HepG2 (cell line): ENCODE data around the gene TOB2. TPM values are rescaled to one million over a fixed set of nuclear protein-coding genes. Genes with fewer than 3 reads are reported as not detected.

Source experiments
- CHCHD3 ChIP-seq: sonication (generic); formaldehyde crosslinking; IDR thresholded peaks from 2 replicates; pipeline ENCODE4 v1.8.0; 2022; ENCODE audit warnings: mild to moderate bottlenecking, missing genetic modification reagents, moderate library complexity
- HHEX ChIP-seq: IDR thresholded peaks from 2 replicates; pipeline ENCODE4 v1.6.1; 2016; ENCODE audit warnings: control low read depth
- KDM5B ChIP-seq: sonication (generic); formaldehyde crosslinking; IDR thresholded peaks from 2 replicates; pipeline ENCODE4 v1.4.0; 2020; ENCODE audit warnings: missing genetic modification reagents, mild to moderate bottlenecking, borderline replicate concordance
- POLR2AphosphoS5 ChIP-seq: IDR thresholded peaks from 2 replicates; pipeline ENCODE4 v1.6.1; 2012; ENCODE audit warnings: low read depth, low read length
- SMAD3 ChIP-seq: sonication (generic); formaldehyde crosslinking; IDR thresholded peaks from 2 replicates; pipeline ENCODE4 v1.4.0; 2020; ENCODE audit warnings: missing genetic modification reagents
- ZBTB3 ChIP-seq: sonication (generic); formaldehyde crosslinking; IDR thresholded peaks from 2 replicates; pipeline ENCODE4 v1.4.0; 2020; ENCODE audit warnings: low read depth, mild to moderate bottlenecking, moderate library complexity, missing genetic modification reagents, borderline replicate concordance
- ZBTB7A ChIP-seq: sonication (generic); formaldehyde crosslinking; IDR thresholded peaks from 2 replicates; pipeline ENCODE4 v1.8.0; 2022; ENCODE audit warnings: mild to moderate bottlenecking, missing genetic modification reagents
- ZFP82 ChIP-seq: sonication (generic); formaldehyde crosslinking; IDR thresholded peaks from 2 replicates; pipeline ENCODE4 v1.5.1; 2020; ENCODE audit warnings: mild to moderate bottlenecking, missing genetic modification reagents, borderline replicate concordance
- ZNF563 ChIP-seq: sonication (generic); formaldehyde crosslinking; IDR thresholded peaks from 2 replicates; pipeline ENCODE4 v1.8.0; 2022; ENCODE audit warnings: mild to moderate bottlenecking, moderate library complexity, missing genetic modification reagents
- ZNF629 ChIP-seq: sonication (generic); formaldehyde crosslinking; conservative IDR thresholded peaks from 2 replicates; pipeline ENCODE4 v1.5.0; 2020; ENCODE audit warnings: missing genetic modification reagents
- ZNF674 ChIP-seq: sonication (generic); formaldehyde crosslinking; IDR thresholded peaks from 2 replicates; pipeline ENCODE4 v1.5.0; 2020; ENCODE audit warnings: low read depth, mild to moderate bottlenecking, missing genetic modification reagents
- ZNF704 ChIP-seq: sonication (generic); formaldehyde crosslinking; IDR thresholded peaks from 2 replicates; pipeline ENCODE4 v1.8.1; 2023; ENCODE audit warnings: mild to moderate bottlenecking, inconsistent platforms, moderate library complexity, missing genetic modification reagents, borderline replicate concordance
- ZNF768 ChIP-seq: sonication (generic); formaldehyde crosslinking; IDR thresholded peaks from 2 replicates; pipeline ENCODE4 v1.4.0; 2020; ENCODE audit warnings: missing genetic modification reagents
- ZNF782 ChIP-seq: sonication (generic); formaldehyde crosslinking; IDR thresholded peaks from 2 replicates; pipeline ENCODE4 v1.4.0; 2020; ENCODE audit warnings: missing genetic modification reagents, mild to moderate bottlenecking, borderline replicate concordance
- polyA plus RNA-seq, 8 experiments: library from polyadenylated mRNA; depleted of rRNA in 3 of 8; stranded (reverse) in 7 of 8; unstranded in 1 of 8; fragments of >200 nt; fragmentation: Illumina TruSeq in 4 of 8; extraction: Trizol in 4 of 8; gene quantifications; 2 replicates each; pipeline versions ENCODE4 v1.2.1 to v1.2.3, GENCODE V29; 2011 to 2016; ENCODE audit warnings: low read depth in 4 of 8, missing spikeins in 1 of 8, mixed read lengths in 1 of 8; ENCODE audit not compliant: insufficient read depth in 1 of 8
- total RNA-seq, 5 experiments: library from RNA; depleted of rRNA; stranded (reverse); fragments of >200 nt; fragmentation: Illumina TruSeq; extraction: Trizol; gene quantifications; 2 replicates each; pipeline ENCODE4 v1.2.3, GENCODE V29; 2016; ENCODE audit warnings: low read depth in 1 of 5
- TF ChIP-seq, protein P1 (sequence below): sonication (generic); formaldehyde crosslinking; IDR thresholded peaks from 2 replicates; pipeline ENCODE4 v1.4.0; 2020; ENCODE audit warnings: low read depth, mild to moderate bottlenecking, missing genetic modification reagents
- TF ChIP-seq, protein P2 (sequence below), 2 experiments: sonication (generic) in 1 of 2; formaldehyde crosslinking in 1 of 2; IDR thresholded peaks; 2 replicates each; pipeline versions ENCODE4 v1.4.0 to v1.6.1; 2018 to 2020; ENCODE audit warnings: missing genetic modification reagents in 2 of 2, borderline replicate concordance in 1 of 2, low read depth in 1 of 2, mild to moderate bottlenecking in 1 of 2, missing biosample characterization in 1 of 2
- TF ChIP-seq, protein P3 (sequence below): IDR thresholded peaks from 2 replicates; pipeline ENCODE4 v1.6.1; 2016; ENCODE audit warnings: missing compliant biosample characterization, missing genetic modification reagents, borderline replicate concordance
- TF ChIP-seq, protein P4 (sequence below): sonication (generic); formaldehyde crosslinking; IDR thresholded peaks from 2 replicates; pipeline ENCODE4 v1.5.0; 2020; ENCODE audit warnings: missing genetic modification reagents
- TF ChIP-seq, protein P5 (sequence below): sonication (generic); formaldehyde crosslinking; IDR thresholded peaks from 2 replicates; pipeline ENCODE4 v1.5.1; 2020; ENCODE audit warnings: missing genetic modification reagents, mild to moderate bottlenecking, borderline replicate concordance

Gene TOB2
- total and polyA plus RNA-seq, 2 of the 13 experiments (the other 11 are each of a cell fraction or from before 2014, with no cell fraction given), result 12.2 to 13.7 TPM

DNA sequence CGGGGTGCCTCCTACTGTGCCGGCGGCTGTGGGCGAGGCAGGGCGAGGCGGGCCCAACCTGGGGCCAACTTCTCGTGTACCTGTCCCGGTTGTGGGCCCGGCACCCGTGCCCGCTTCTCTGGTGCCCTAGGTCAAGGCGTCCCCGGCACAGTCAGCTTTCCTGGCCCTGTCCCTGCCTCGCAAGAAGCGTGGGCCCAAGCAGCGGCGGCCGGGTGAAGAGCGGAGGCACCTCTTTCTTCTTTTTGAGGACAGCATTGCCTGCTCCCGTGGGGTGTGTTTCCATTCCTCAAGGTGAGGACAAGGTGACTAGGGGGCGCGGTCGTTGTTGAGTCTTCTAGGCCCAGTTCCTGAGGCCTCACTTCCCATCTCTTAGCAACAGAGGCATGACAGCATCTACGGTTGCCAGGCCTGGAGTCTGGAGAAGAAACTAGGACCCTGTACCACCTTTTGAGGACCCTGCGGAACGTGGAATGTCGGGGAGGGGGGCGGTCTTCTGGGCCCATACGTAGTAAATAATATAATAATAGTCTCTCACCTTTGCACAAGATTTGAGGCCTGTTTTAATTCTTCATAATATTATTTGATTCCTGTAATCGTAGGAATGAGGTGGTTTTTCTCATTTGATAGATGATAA, 22.7 kb upstream of the TOB2 start (continued):
- TF ChIP-seq, protein P1, sequence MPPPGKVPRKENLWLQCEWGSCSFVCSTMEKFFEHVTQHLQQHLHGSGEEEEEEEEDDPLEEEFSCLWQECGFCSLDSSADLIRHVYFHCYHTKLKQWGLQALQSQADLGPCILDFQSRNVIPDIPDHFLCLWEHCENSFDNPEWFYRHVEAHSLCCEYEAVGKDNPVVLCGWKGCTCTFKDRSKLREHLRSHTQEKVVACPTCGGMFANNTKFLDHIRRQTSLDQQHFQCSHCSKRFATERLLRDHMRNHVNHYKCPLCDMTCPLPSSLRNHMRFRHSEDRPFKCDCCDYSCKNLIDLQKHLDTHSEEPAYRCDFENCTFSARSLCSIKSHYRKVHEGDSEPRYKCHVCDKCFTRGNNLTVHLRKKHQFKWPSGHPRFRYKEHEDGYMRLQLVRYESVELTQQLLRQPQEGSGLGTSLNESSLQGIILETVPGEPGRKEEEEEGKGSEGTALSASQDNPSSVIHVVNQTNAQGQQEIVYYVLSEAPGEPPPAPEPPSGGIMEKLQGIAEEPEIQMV (CRISPR knock-in tag), result 0 out of 2 replicates have a peak, but pooled peaks have one; percentile 34
- TF ChIP-seq, protein P2, sequence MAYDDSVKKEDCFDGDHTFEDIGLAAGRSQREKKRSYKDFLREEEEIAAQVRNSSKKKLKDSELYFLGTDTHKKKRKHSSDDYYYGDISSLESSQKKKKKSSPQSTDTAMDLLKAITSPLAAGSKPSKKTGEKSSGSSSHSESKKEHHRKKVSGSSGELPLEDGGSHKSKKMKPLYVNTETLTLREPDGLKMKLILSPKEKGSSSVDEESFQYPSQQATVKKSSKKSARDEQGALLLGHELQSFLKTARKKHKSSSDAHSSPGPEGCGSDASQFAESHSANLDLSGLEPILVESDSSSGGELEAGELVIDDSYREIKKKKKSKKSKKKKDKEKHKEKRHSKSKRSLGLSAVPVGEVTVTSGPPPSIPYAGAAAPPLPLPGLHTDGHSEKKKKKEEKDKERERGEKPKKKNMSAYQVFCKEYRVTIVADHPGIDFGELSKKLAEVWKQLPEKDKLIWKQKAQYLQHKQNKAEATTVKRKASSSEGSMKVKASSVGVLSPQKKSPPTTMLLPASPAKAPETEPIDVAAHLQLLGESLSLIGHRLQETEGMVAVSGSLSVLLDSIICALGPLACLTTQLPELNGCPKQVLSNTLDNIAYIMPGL (CRISPR knock-in tag; IDR thresholded peaks at IDR 0.05; ENCODE audit: borderline replicate concordance in 1 of 2, low read depth in 1 of 2), result peak in 1 of 2 experiments; percentile 63; a peak in 2 of 4 replicates
- no peak for TF ChIP-seq ZNF782 (CRISPR knock-in tag)
- no peak for TF ChIP-seq ZBTB7A (CRISPR knock-in tag)
- TF ChIP-seq ZFP82 (CRISPR knock-in tag), result peak; percentile 60; the same call in 1 of the 2 replicates
- TF ChIP-seq, protein P3, sequence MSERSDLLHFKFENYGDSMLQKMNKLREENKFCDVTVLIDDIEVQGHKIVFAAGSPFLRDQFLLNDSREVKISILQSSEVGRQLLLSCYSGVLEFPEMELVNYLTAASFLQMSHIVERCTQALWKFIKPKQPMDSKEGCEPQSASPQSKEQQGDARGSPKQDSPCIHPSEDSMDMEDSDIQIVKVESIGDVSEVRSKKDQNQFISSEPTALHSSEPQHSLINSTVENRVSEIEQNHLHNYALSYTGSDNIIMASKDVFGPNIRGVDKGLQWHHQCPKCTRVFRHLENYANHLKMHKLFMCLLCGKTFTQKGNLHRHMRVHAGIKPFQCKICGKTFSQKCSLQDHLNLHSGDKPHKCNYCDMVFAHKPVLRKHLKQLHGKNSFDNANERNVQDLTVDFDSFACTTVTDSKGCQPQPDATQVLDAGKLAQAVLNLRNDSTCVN, result no peak
- TF ChIP-seq ZNF768 (CRISPR knock-in tag), result no peak; the same call in 1 of the 2 replicates
- no peak for TF ChIP-seq ZNF629
- TF ChIP-seq, protein P4, sequence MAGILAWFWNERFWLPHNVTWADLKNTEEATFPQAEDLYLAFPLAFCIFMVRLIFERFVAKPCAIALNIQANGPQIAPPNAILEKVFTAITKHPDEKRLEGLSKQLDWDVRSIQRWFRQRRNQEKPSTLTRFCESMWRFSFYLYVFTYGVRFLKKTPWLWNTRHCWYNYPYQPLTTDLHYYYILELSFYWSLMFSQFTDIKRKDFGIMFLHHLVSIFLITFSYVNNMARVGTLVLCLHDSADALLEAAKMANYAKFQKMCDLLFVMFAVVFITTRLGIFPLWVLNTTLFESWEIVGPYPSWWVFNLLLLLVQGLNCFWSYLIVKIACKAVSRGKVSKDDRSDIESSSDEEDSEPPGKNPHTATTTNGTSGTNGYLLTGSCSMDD (CRISPR knock-in tag), result 0 out of 2 replicates have a peak, but pooled peaks have one; percentile 8
- peak; percentile 31; the same call in 1 of the 2 replicates for TF ChIP-seq KDM5B (CRISPR knock-in tag)
- 0 out of 2 replicates have a peak, but pooled peaks have one; percentile 76 for TF ChIP-seq CHCHD3 (CRISPR knock-in tag)
- TF ChIP-seq HHEX (CRISPR knock-in tag), result peak; percentile 2; the same call in 1 of the 2 replicates
- TF ChIP-seq ZNF674, result 0 out of 2 replicates have a peak, but pooled peaks have one; percentile 48
- peak; percentile 54; the same call in 1 of the 2 replicates for TF ChIP-seq ZBTB3 (CRISPR knock-in tag)
- TF ChIP-seq, protein P5, sequence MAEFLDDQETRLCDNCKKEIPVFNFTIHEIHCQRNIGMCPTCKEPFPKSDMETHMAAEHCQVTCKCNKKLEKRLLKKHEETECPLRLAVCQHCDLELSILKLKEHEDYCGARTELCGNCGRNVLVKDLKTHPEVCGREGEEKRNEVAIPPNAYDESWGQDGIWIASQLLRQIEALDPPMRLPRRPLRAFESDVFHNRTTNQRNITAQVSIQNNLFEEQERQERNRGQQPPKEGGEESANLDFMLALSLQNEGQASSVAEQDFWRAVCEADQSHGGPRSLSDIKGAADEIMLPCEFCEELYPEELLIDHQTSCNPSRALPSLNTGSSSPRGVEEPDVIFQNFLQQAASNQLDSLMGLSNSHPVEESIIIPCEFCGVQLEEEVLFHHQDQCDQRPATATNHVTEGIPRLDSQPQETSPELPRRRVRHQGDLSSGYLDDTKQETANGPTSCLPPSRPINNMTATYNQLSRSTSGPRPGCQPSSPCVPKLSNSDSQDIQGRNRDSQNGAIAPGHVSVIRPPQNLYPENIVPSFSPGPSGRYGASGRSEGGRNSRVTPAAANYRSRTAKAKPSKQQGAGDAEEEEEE, result peak; percentile 34; the same call in 1 of the 2 replicates
- TF ChIP-seq POLR2AphosphoS5, result no peak
- no peak for TF ChIP-seq ZNF563 (CRISPR knock-in tag)
- peak; percentile 43; the same call in 1 of the 2 replicates for TF ChIP-seq ZNF704 (CRISPR knock-in tag)
- TF ChIP-seq SMAD3 (CRISPR knock-in tag), result no peak
